ENCODE results near the gene FARSB. TPM values are rescaled to one million over a fixed set of nuclear protein-coding genes. Genes with fewer than 3 reads are reported as not detected.

Gene FARSB
- total RNA-seq, 1 experiment from 2014 or later, result 50.7 TPM

- Histone ChIP-seq H3K79me2 (ENCODE audit: insufficient read depth, low read length) (no peaks in the 10 kb centered on the region), H3K27ac (ENCODE audit: low read depth, low read length) (no peak overlapping the region), H3K9me3 (ENCODE audit: control insufficient read depth in 1 of 2, insufficient read depth in 1 of 2, low read depth in 1 of 2, low read length in 2 of 2) (no peaks in the 10 kb centered on the region), H3K4me2 (ENCODE audit: low read length) (no peak overlapping the region), H2AFZ (ENCODE audit: low read depth, low read length, poor library complexity, severe bottlenecking) (no peak overlapping the region), H3K9ac (ENCODE audit: low read length) (no peak overlapping the region), H3K36me3 (ENCODE audit: control insufficient read depth in 1 of 2, insufficient read depth in 2 of 2, low read length in 2 of 2) (no peaks in the 10 kb centered on the region), H3K4me3 (replicated peaks in 1 of 2; ENCODE audit: low read depth in 1 of 2, low read length in 2 of 2) (no peak overlapping the region), H4K20me1 (ENCODE audit: insufficient read depth) (no peaks in the 10 kb centered on the region), H3K4me1 (ENCODE audit: control insufficient read depth in 1 of 2, insufficient read depth in 2 of 2, low read length in 2 of 2) (no peaks in the 10 kb centered on the region), H3K9me2 (ENCODE audit: insufficient read depth) (no peaks in the 10 kb centered on the region), H3K27me3 (ENCODE audit: insufficient read depth, low read length) (no peaks in the 10 kb centered on the region)
- DNase-seq (ENCODE audit: low read depth, low spot score) (no peak), ATAC-seq (no peak)
- TF ChIP-seq ELF1 (IDR thresholded peaks at IDR 0.05; ENCODE audit: borderline replicate concordance, low read depth) (no peak), POLR2A (IDR thresholded peaks at IDR 0.05; ENCODE audit: borderline replicate concordance, extremely low read depth, insufficient read depth, insufficient read length) (no peak), CBX3 (IDR thresholded peaks at IDR 0.05; ENCODE audit: low read depth) (no peak), ATF3 (IDR thresholded peaks at IDR 0.05) (no peak), MAX (IDR thresholded peaks at IDR 0.05) (no peak), TCF7L2 (IDR thresholded peaks at IDR 0.05; ENCODE audit: borderline replicate concordance, extremely low read depth, insufficient read depth, insufficient read length) (no peak), EZH2 (IDR thresholded peaks at IDR 0.05) (no peak), EZH2phosphoT487 (IDR thresholded peaks at IDR 0.05; ENCODE audit: borderline replicate concordance) (no peak), REST (IDR thresholded peaks at IDR 0.05; ENCODE audit: low read depth) (no peak), FOSL1 (IDR thresholded peaks at IDR 0.05; ENCODE audit: low read depth) (no peak)
- intact Hi-C loops (cut with micrococcal nuclease), result no loop called here
- ChIA-PET CTCF (interaction anchor here (1.2 kb wide), 1 partner anchor 20 kb away, joined by 3 read pairs; no protein-coding TSS in a partner anchor), POLR2A (no interaction called here), RAD21 (ENCODE audit: low non-redundant PET in 1 of 2, low total read pairs in 2 of 2, uncharacterized antibody in 2 of 2, unreplicated experiment in 2 of 2) (no interaction called here)
- BruUV-seq (replicated peaks), result no TSS peak
Measured at GRCh38 chr2:222683805-222684204, 27.9 kb upstream of the FARSB start.
